IPS DF 6.9 (cell line): ENCODE measurements around the gene CARMIL1.
"Not testable (repeated sequence)": the region's sequence is repeated elsewhere in the genome, so short reads cannot be mapped to it uniquely, and the experiment has no call there.

ENCODE experiments used
- DNase-seq: peaks from one replicate; pipeline ENCODE4 v3.0.0-alpha.2; 2013; ENCODE audit warnings: low read depth, low spot score
- H3K27ac ChIP-seq: one replicate; pipeline ENCODE4 v1.5.1; 2013; ENCODE audit warnings: low read length, control low read depth
- H3K27me3 ChIP-seq: 2 replicates; pipeline ENCODE4 v1.6.1; 2013; ENCODE audit warnings: mild to moderate bottlenecking, low read length; ENCODE audit not compliant: control insufficient read depth, insufficient read depth
- H3K36me3 ChIP-seq: 2 replicates; pipeline ENCODE4 v1.6.1; 2013; ENCODE audit warnings: low read length; ENCODE audit not compliant: control insufficient read depth, insufficient read depth
- H3K4me1 ChIP-seq: 2 replicates; pipeline ENCODE4 v1.6.1; 2013; ENCODE audit warnings: low read length; ENCODE audit not compliant: control insufficient read depth, insufficient read depth
- H3K4me3 ChIP-seq: 2 replicates; pipeline ENCODE4 v1.5.1; 2013; ENCODE audit warnings: mild to moderate bottlenecking, low read length
- H3K9me3 ChIP-seq: 2 replicates; pipeline ENCODE4 v1.6.1; 2013; ENCODE audit warnings: low read length, inconsistent platforms; ENCODE audit not compliant: control insufficient read depth, insufficient read depth
- WGBS: extraction: QIAGEN DNeasy Blood & Tissue Kit; methylation state at CpG from one replicate; pipeline ENCODE4 v1.1.7; 2013; ENCODE audit warnings: mixed read lengths, missing lambda C conversion rate; ENCODE audit not compliant: insufficient read length, insufficient coverage; 5-methylcytosine and 5-hydroxymethylcytosine counted together

The CARMIL1 gene

DNA sequence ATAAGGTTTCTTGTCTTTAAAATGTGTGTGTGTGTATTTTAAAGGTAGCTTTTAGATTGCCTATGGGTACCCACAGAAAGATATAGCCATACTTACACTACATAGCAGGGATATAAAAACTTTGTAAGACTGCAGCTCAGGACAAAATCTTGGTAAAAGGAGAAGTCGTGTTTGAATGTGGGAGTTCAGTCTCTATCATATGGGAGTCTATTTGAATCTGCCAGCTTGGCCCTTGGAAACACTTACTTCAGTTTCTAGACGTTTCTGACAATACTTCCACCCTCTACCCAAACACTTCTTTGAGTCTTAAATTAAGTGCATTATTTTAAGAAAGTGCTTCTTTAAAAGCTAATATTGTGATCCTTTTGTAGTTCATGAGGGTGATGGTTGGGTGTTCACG is 155.7 kb downstream of the CARMIL1 start:
- no peaks in the 10 kb centered on the region for H3K9me3 ChIP-seq
- no peaks in the 10 kb centered on the region for H3K36me3 ChIP-seq
- no peaks in the 10 kb centered on the region for H3K27me3 ChIP-seq
- H3K4me1 ChIP-seq, result no peaks in the 10 kb centered on the region
- no peak for DNase-seq
- no peak overlapping the region for H3K27ac ChIP-seq
- no peak overlapping the region for H3K4me3 ChIP-seq
- no CpG with 5 or more reads among the region's 3 CpGs for WGBS

DNA sequence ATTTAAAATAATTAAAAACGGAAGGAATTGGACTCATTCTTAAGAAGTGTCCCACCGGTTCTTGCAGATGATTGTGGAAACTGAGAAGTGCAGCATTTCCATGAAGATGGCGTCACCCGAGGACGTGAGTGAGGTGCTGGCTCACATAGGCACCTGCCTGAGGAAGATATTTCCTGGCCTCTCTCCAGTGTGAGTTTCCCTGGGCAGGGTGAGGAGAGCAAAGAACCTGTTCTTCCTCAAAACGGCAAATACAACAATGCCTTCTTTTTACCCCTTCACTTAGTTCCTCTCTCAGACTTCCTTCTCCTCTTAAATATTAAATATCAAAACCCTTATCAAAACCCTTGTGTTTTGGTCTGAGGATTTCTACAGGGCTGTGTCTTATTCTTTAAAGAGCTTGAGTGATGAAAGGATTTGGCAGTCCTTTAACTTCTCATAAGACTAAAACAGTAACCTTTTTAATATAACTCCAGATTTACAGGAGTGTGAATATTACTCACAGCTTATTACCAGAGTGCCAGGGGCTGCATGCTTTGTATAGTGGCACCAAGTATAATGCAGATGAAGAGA is 156.3 kb downstream of the CARMIL1 start:
- Histone ChIP-seq H3K36me3 (no peaks in the 10 kb centered on the region), H3K27ac (no peak overlapping the region), H3K4me3 (no peak overlapping the region), H3K9me3 (no peaks in the 10 kb centered on the region), H3K27me3 (no peaks in the 10 kb centered on the region), H3K4me1 (no peaks in the 10 kb centered on the region)
- WGBS, result no CpG with 5 or more reads among the region's 6 CpGs
- DNase-seq, result no peak

DNA sequence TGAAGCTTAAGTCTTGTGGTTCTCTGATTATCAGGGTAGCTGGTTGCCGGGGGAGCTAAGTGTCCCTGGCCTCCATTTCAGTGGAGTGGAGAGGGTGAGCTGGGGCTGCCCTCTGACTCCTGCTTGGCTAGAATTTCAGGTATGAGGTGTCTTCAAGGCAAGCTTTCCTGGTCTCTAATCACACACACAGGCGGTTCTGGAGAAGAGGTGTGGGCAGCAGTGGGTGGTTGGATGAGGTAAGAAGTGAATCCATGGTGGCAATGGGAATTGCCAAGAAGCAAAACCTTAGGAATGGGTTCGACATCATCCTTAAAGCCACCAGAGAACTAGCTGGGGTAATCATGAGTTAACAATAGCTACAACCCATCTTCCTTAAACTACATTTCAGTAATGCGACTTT is 157.6 kb downstream of the CARMIL1 start:
- DNase-seq, result no peak
- no peaks in the 10 kb centered on the region for H3K9me3 ChIP-seq
- no peaks in the 10 kb centered on the region for H3K27me3 ChIP-seq
- no CpG with 5 or more reads among the region's 4 CpGs for WGBS
- H3K4me1 ChIP-seq, result no peaks in the 10 kb centered on the region
- no peaks in the 10 kb centered on the region for H3K36me3 ChIP-seq
- no peak overlapping the region for H3K4me3 ChIP-seq
- no peak overlapping the region for H3K27ac ChIP-seq

DNA sequence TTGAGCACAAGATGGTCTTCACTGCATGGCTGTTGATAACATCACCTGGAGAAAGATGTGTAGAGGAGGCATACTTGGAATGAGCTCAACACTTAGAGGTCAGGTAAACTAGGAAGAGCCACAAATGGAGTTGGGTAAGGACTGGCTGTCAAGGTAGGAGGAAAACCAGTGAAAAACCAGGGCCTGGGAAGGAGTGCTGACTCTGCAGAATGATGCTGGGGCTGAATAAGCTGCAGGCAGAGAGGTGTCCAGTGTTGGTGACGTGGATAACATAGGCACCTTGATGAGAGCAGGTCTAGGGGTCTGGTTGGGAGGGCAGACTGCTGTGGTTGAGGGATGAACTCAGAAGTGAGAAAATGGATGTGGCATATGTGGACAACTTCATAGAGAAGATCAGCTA is 160.2 kb downstream of the CARMIL1 start:
- no CpG with 5 or more reads among the region's 1 CpG for WGBS
- H3K27ac ChIP-seq, result no peak overlapping the region
- no peaks in the 10 kb centered on the region for H3K4me1 ChIP-seq
- H3K4me3 ChIP-seq, result no peak overlapping the region
- no peaks in the 10 kb centered on the region for H3K36me3 ChIP-seq
- no peaks in the 10 kb centered on the region for H3K27me3 ChIP-seq
- DNase-seq, result no peak
- no peaks in the 10 kb centered on the region for H3K9me3 ChIP-seq

DNA sequence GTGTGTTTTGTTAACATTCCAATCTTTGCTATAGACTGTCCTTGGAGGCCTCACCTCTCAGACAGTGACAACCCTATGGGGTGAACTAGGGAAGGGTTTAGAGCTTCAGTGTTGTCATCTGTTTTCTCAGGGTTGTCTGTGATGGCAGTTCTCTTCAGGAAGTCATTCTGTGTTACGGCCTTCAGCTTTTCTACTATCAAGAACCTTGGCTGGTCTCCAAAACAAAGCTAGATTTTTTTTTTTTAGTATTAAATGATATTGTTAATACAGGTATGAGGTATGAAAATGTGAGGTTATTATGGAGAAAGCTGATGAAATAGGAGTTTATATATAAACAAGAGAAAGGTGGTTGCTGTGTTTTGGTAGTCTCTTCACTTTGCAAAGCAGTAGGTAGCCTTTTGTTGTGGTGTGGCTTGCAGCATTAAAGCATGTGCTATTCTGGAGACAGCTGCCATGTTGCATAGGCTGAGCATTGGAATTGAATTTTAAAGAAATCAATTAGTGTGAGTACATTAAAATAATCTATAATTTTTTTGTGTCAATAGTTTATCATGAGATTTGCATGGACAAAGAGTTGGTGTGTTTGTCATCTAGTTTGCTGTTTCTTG is 162.6 kb downstream of the CARMIL1 start:
- Histone ChIP-seq H3K4me3 (no peak overlapping the region), H3K36me3 (no peaks in the 10 kb centered on the region), H3K4me1 (no peaks in the 10 kb centered on the region), H3K27me3 (no peaks in the 10 kb centered on the region), H3K27ac (no peak overlapping the region), H3K9me3 (no peaks in the 10 kb centered on the region; the same call in 1 of the 2 replicates)
- no peak for DNase-seq
- no CpG with 5 or more reads among the region's 1 CpG for WGBS

DNA sequence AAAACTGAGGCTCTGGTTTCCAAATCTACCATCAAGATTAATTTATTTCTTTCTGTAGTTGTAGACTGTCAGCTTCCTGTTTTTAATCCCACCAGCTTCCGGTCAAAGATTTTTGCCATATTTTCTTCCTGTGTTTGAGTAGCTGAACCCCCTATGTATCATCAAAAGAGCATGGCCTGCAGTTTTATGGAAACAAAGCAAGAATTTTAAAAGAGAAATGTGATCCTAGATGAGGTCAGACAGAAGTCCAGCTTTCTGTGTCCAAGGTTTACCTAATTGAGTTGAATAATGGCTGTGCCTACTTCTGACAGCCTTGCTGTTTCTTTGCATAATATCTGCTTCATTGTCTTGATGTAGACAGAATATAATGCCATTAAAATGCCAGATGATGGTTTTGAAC is 163.7 kb downstream of the CARMIL1 start:
- Histone ChIP-seq H3K4me1 (peaks cover 5% of the 10 kb centered on the region), H3K36me3 (no peaks in the 10 kb centered on the region), H3K4me3 (no peak overlapping the region), H3K27ac (no peak overlapping the region), H3K27me3 (no peaks in the 10 kb centered on the region), H3K9me3 (no peaks in the 10 kb centered on the region; the same call in 1 of the 2 replicates)
- no CpG with 5 or more reads among the region's 1 CpG for WGBS
- no peak for DNase-seq

DNA sequence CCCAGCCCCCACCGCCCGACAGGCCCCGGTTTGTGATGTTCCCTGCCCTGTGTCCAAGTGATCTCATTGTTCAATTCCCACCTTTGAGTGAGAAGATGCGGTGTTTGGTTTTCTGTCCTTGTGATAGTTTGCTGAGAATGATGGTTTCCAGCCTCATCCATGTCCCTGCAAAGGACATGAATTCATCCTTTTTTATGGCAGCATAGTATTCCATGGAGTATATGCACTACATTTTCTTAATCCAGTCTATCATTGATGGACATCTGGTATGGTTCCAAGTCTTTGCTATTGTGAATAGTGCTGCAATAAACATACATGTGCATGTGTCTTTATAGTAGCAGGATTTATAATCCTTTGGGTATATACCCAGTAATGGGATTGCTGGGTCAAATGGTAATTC is 165.3 kb downstream of the CARMIL1 start:
- DNase-seq, H3K9me3 ChIP-seq, H3K27ac ChIP-seq, H3K4me3 ChIP-seq, H3K36me3 ChIP-seq, H3K4me1 ChIP-seq, H3K27me3 ChIP-seq: not testable (repeated sequence)
- no CpG with 5 or more reads among the region's 4 CpGs for WGBS

DNA sequence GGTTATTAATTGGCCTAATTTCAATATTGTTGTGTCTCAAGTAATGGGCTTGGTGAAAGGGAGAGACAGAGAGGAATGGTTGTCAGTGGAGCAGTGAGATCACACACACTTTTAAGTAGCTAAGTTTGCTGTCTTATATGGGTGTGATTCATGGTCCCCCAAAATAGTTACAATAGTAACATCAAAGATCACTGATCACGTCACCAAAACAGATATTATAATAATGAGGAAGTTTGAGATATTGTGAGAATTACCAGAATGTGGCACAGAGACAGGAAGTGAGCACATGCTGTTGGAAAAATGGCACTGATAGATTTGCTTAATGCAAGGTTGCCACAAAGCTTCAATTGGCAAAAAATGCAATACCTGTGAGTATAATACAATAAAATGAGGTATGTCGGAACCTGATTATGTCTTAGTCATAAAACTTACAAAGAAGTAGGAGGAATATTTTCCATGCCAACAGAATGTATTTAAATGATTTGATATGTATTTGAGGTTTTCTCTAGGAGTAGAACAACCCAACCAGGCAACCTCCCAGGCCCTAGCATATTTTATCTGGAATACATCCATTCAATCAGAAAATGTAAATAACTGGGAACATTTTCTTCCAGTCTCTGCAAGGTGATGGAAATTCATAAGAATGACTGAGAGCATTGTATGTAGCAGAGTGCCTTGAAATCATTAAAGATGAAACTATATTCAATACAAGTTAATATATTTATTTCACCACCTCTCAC is 167.8 kb downstream of the CARMIL1 start:
- Histone ChIP-seq H3K9me3 (no peaks in the 10 kb centered on the region; the same call in 1 of the 2 replicates), H3K36me3 (no peaks in the 10 kb centered on the region), H3K27me3 (no peaks in the 10 kb centered on the region), H3K27ac (no peak overlapping the region), H3K4me1 (peaks cover 8% of the 10 kb centered on the region), H3K4me3 (no peak overlapping the region)
- no CpG with 5 or more reads among the region's 2 CpGs for WGBS
- no peak for DNase-seq

DNA sequence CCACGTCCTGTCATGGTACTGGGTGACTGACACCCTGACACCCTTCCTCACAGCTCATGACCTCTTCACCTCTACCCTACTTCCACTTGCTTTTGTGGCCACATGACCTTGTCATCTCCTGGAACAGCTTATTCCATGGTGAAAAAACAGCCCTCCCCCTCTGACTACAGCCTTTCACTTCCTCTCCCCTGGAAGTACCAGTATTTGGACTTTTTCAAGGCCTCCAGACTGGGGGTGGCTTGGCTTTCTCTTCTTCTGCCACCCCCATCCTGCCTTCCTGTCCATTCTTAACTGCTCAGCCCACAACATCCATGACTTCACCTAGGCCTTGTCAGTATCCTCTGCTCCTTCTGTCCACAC is 168.4 kb downstream of the CARMIL1 start:
- Histone ChIP-seq H3K9me3 (no peaks in the 10 kb centered on the region; the same call in 1 of the 2 replicates), H3K27me3 (no peaks in the 10 kb centered on the region), H3K36me3 (no peaks in the 10 kb centered on the region), H3K4me1 (peaks cover 8% of the 10 kb centered on the region), H3K4me3 (no peak overlapping the region), H3K27ac (no peak overlapping the region)
- no peak for DNase-seq
- WGBS, result no CpG with 5 or more reads among the region's 1 CpG

DNA sequence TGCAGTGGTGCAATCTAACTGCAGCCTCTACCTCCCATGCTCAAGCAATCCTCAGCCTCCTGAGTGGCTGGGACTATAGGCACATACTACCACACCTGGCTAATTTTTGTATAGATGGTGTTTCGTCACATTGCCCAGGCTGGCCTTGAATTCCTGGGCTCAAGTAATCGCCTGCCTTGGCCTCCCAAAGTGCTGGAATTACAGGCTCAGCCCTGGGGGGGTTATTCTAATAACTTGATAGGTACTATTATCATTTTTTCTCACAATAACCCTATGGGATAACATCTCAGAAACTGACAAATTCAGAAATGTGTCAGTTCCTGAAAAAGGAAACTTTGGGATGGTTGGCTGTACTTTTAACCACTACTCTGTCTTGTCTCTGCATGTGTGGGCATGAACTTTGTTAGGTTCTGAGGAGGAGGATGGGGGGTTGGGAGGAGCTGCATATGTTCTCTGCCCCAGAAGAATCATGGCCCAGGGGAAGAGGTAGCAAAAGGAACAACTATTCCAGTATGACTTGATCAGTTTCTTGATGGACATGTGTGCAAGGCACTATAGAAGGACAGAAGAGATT is 169.9 kb downstream of the CARMIL1 start:
- H3K4me1 ChIP-seq, result peaks cover 8% of the 10 kb centered on the region
- no CpG with 5 or more reads among the region's 2 CpGs for WGBS
- H3K27ac ChIP-seq, result no peak overlapping the region
- H3K36me3 ChIP-seq, result no peaks in the 10 kb centered on the region
- no peaks in the 10 kb centered on the region for H3K27me3 ChIP-seq
- H3K4me3 ChIP-seq, result no peak overlapping the region
- DNase-seq, result no peak
- no peaks in the 10 kb centered on the region; the same call in 1 of the 2 replicates for H3K9me3 ChIP-seq
